T-helper 17 cell (primary cell): ENCODE results near the gene B4GALT5. TPM values are rescaled to one million over a fixed set of nuclear protein-coding genes. Genes with fewer than 3 reads are reported as not detected.
"Not testable (repeated sequence)": the region's sequence is repeated elsewhere in the genome, so short reads cannot be mapped to it uniquely, and the experiment has no call there.

Experiments
- ATAC-seq: fragments of 150-1000 bp; cut with Tn5 transposase; 2 replicates; pipeline ENCODE4 v1.10.0; 2021; ENCODE audit warnings: mild to moderate bottlenecking, moderate library complexity
- DNase-seq, 3 donors: peaks; one replicate each; pipeline versions ENCODE4 v3.0.0 to v3.0.0-alpha.2; 2020 to 2021
- H3K9me3 ChIP-seq: one replicate; pipeline ENCODE4 v1.7.0; 2013; ENCODE audit warnings: low read length, mild to moderate bottlenecking; ENCODE audit not compliant: control insufficient read depth, poor library complexity, severe bottlenecking
- H3K27ac Mint-ChIP-seq: one replicate; pipeline ENCODE4 v1.8.0; 2022; ENCODE audit warnings: mild to moderate bottlenecking, moderate library complexity, mixed read lengths
- H3K27me3 Mint-ChIP-seq: one replicate; pipeline ENCODE4 v1.8.0; 2022; ENCODE audit warnings: mixed read lengths
- H3K36me3 Mint-ChIP-seq: one replicate; pipeline ENCODE4 v1.8.0; 2022; ENCODE audit warnings: low read depth, mixed read lengths
- H3K4me1 Mint-ChIP-seq: one replicate; pipeline ENCODE4 v1.8.0; 2022; ENCODE audit warnings: mild to moderate bottlenecking, mixed read lengths
- H3K4me3 Mint-ChIP-seq: one replicate; pipeline ENCODE4 v1.8.0; 2022; ENCODE audit warnings: mild to moderate bottlenecking, moderate library complexity, mixed read lengths
- total RNA-seq, 4 donors: library from RNA in 2 of 4; stranded (reverse) in 2 of 4; gene quantifications; one replicate each; pipeline ENCODE4 v1.2.3 and lab custom pipeline; 2022 to 2026

B4GALT5 gene
- total RNA-seq, 2 donors from 2014 or later, result 17.3 to 19.0 TPM

DNA sequence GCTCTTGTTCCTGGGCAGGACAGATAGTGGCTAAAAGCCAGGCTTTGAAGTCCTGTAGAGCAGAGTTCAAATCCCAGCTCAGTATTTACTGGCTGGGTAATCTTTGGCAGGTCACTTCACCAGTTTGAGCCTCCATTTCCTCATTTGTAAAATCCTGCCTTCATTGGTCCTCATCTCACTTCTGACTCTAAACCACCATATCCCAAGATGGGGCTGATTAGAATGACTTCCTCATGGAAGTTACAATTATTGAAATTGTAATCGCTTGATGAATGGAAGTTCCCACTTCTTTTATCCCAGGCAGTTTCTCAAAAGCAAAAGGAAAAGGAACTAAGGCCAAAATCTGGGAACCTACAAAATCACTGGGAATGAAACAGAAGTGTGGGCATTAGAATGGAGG lies 35.9 kb upstream of the B4GALT5 start:
- no peak overlapping the region for H3K27ac Mint-ChIP-seq
- peaks cover 32% of the 10 kb centered on the region for H3K27me3 Mint-ChIP-seq
- DNase-seq (no peak), ATAC-seq (no peak)
- no peaks in the 10 kb centered on the region for H3K36me3 Mint-ChIP-seq
- no peaks in the 10 kb centered on the region for H3K9me3 ChIP-seq
- no peak overlapping the region for H3K4me3 Mint-ChIP-seq
- H3K4me1 Mint-ChIP-seq, result peaks cover 6% of the 10 kb centered on the region

DNA sequence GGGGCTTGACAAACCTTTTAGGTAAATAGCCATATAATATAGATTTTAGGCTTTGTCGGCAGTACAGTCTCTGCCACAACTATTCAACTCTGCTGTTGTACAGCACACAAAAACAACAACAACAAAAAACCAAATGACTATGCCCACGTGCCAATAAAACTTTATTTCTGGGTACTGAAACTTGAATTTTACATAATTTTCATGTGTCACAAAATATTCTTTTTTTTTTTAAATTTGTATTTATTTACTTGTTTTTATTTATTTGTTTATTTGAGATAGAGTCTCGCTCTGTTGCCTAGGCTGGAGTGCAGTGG lies 34.8 kb upstream of the B4GALT5 start:
- no peak for DNase-seq
- Mint-ChIP-seq H3K27ac (no peak overlapping the region), H3K4me1 (peaks cover 6% of the 10 kb centered on the region), H3K4me3 (no peak overlapping the region), H3K36me3 (no peaks in the 10 kb centered on the region), H3K27me3 (peaks cover 28% of the 10 kb centered on the region)
- H3K9me3 ChIP-seq, result no peaks in the 10 kb centered on the region
- no peak for ATAC-seq

DNA sequence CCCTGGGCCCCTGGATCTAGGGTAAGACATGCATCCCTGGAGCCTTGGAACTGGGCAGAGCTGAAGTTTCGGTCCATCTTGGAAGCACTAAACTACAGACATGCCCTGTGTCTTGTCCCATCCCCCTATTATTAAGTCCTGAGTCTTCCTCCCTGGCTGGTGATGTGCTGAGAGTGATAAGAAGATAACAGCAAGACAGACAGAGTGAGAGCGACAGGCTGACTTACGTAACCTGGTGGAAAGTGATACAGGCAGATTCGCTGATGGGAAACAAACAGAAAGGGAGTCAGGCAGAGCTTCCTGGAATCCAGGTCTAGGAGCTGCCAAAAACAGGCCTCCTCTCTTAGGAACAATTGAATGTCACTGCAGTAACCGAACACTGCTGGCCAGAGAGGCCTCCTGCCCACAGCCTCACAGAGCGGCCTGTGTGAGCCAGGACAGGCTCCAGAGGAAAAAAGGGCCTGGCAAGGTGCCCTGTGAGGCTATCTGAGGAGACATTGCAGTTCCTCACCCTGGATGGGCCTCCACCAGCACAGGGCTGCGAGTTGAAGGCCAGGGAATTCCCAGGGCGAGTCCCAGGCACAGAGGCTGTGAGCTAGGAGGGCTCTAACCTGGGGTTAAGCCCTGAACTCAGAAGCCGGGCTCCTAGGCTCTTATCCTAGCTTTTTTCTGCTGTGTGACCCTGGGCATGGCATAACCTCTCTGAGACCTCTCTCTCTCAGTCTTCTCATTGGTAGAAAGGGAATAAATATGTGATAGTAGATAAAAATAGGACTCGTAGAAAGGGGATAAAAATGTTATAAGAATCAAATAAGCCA lies 34.2 kb upstream of the B4GALT5 start:
- no peaks in the 10 kb centered on the region for H3K9me3 ChIP-seq
- Mint-ChIP-seq H3K27ac (no peak overlapping the region), H3K27me3 (peaks cover 24% of the 10 kb centered on the region), H3K36me3 (no peaks in the 10 kb centered on the region), H3K4me3 (no peak overlapping the region), H3K4me1 (peaks cover 6% of the 10 kb centered on the region)
- ATAC-seq (no peak), DNase-seq (no peak)

DNA sequence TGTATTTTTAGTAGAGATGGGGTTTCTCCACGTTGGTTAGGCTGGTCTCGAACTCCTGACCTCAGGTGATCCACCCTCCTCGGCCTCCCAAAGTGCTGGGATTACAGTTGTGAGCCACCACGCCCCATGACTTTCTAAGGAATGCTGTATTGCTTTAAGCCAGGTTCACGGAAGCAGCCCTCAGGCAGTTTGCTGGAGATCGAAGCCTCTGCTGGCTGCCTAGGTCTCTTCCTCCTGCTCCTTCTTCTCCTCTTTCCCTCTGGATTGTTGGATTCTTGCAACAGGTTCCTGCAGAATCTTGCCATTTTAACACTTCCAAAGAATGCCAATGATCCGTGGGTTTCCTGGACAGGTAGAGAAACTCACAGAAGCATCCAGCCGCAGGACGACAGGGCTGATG lies 29.3 kb upstream of the B4GALT5 start:
- no peak for DNase-seq
- no peak for ATAC-seq
- no peak overlapping the region for H3K27ac Mint-ChIP-seq
- no peaks in the 10 kb centered on the region for H3K9me3 ChIP-seq
- H3K27me3 Mint-ChIP-seq, result peaks cover 16% of the 10 kb centered on the region
- H3K4me1 Mint-ChIP-seq, result peaks cover 4% of the 10 kb centered on the region
- H3K36me3 Mint-ChIP-seq, result no peaks in the 10 kb centered on the region
- no peak overlapping the region for H3K4me3 Mint-ChIP-seq

DNA sequence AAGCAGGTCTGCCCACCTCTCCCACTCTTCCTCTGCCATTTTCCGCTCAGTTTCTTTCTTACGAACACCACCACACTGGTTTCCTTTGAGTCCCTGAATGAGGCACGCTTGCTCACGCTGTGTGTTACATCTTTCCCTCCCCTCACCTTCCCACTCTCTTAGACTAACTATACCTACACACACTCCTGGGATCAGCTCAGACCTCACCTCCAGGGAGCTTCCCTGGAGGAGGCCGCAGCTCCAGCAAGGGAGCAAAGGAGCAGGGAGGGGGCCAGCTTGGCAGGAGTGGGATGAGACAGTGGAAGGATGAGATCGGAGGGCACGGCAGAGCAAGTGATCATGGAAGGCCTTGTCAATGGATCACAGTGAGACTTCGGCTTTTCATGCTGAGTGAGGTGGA lies 28.3 kb upstream of the B4GALT5 start:
- Mint-ChIP-seq H3K36me3 (no peaks in the 10 kb centered on the region), H3K27me3 (peaks cover 18% of the 10 kb centered on the region), H3K4me3 (no peak overlapping the region), H3K4me1 (peaks cover 4% of the 10 kb centered on the region), H3K27ac (no peak overlapping the region)
- DNase-seq, result no peak
- H3K9me3 ChIP-seq, result no peaks in the 10 kb centered on the region
- ATAC-seq, result no peak

DNA sequence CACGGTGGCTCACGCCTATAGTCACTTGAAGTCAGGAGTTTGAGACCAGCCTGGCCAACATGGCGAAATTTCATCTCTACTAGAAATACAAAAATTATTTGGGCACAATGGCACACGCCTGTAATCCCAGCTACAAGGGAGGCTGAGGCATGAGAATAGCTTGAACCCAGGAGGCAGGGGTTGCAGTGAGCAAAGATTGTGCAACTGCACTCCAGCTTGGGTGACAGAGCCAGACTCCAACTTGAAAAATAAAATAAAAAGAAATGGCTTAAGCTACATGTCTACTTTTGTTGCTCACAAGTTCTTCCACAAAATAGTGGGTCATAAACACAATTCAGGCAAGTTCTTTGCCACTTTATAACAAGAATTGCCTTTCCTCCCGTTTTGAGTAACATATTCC lies 27.1 kb upstream of the B4GALT5 start:
- H3K9me3 ChIP-seq, result no peaks in the 10 kb centered on the region
- Mint-ChIP-seq H3K27ac (no peak overlapping the region), H3K4me3 (no peak overlapping the region), H3K4me1 (peaks cover 4% of the 10 kb centered on the region), H3K36me3 (no peaks in the 10 kb centered on the region), H3K27me3 (peaks cover 18% of the 10 kb centered on the region)
- DNase-seq (no peak), ATAC-seq (no peak)

DNA sequence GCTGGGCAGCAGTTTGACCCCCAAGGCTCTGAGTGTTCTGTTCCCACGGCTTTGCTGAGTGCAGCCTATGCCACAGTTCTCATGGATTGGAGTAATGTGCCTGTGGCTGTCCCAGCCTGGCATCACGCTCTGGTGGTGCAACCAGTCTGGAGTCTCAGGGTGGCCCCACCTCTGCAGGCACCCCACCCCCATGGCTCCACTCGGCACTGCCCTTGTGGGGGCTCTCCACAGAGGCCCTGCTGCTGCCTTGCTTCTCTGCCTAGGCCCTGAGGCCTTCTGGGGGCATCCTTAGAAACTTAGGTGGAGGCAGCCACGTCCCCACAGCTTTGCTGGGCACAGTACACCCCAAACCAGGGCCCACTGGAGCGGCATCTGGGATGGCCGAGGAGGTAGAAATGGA lies 25.4 kb upstream of the B4GALT5 start:
- no peaks in the 10 kb centered on the region for H3K9me3 ChIP-seq
- Mint-ChIP-seq H3K27me3 (peaks cover 13% of the 10 kb centered on the region), H3K36me3 (no peaks in the 10 kb centered on the region), H3K4me1 (peaks cover 4% of the 10 kb centered on the region), H3K4me3 (no peak overlapping the region), H3K27ac (no peak overlapping the region)
- no peak for ATAC-seq
- DNase-seq, result no peak

DNA sequence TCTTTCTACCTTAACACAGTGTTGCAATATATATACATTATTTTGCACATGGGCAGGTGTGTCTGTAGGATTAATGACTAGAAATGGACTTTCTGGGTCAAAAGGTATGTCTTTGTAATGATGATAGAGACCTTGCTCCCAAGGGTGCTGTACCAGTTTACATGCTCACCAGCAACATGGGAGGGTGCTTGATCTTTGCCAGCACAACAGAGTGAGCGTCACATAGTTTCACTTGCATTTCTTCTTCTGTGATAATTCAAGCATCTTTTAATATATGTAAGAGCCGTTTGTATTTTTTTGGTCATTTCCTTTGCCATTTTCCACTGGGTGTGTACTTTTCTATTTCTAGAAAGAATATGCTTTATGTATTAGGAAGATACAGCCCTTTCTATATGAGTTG lies 23.6 kb upstream of the B4GALT5 start:
- Mint-ChIP-seq H3K4me1 (peaks cover 4% of the 10 kb centered on the region), H3K36me3 (no peaks in the 10 kb centered on the region), H3K27ac (no peak overlapping the region), H3K4me3 (no peak overlapping the region), H3K27me3 (peaks cover 10% of the 10 kb centered on the region)
- no peak for DNase-seq
- no peak for ATAC-seq
- H3K9me3 ChIP-seq, result no peaks in the 10 kb centered on the region

DNA sequence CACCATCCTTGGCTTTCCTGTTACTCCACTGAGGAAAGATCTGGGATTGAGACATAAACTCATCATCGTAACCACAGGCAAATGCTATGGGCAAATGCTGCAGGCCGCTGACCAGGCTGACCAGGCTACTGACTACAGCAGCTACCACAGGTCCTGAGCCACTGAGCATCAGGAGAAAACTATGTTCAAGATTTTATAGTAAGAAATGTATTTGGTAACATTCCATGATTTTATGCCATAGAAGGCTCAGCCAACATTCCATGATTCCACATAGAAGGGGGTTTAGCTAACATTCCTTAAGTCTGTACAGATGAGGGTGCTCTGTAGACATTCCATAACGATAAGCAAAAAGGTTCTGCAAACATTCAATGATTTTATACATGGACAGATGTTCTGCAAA lies 16.1 kb upstream of the B4GALT5 start:
- ATAC-seq (no peak), DNase-seq (no peak)
- peaks cover 6% of the 10 kb centered on the region for H3K27me3 Mint-ChIP-seq

DNA sequence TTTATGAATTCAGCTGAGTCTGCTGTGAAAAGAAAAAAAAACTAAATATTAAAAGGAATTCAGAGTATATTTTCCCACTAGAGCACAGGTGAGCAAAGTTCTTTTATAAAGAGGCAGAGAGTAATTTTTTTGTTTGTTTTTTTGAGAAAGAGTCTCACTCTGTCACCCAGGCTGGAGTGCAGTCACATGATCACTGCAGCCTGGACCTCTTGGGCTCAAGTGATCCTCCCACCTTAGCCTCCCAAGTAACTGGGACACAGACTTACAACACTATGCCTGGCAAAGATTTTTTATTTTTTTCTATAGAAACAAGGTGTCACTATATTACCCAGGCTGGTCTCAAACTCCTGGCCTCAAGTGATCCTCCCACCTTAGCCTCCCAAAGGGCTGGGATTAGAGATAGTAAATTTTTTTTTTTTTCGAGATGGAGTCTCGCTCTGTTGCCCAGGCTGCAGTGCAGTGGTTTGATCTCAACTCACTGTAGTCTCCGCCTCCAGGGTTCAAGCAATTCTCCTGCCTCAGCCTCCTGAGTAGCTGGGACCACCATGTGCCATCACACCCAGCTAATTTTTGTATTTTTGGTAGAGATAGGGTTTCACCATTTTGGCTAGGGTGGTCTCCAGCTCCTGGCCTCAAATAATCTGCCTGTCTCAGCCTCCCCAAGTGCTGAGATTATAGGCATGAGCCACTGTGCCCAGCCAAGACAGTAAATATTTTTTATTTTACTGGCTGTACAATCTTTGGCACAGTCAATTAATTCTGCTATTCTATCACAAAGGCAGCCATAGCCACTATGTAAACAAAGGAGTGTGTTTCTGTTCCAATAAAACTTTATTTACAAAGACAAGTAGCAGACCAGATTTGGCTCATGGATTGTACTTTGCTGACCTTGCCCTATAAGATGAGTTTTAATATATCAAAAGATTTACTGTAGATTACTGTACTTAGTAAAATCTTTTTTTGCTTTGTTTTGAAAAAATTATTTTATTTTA lies 14.5 kb upstream of the B4GALT5 start:
- ATAC-seq, result no peak
- Mint-ChIP-seq H3K36me3 (peaks cover 2% of the 10 kb centered on the region), H3K4me1 (peaks cover 17% of the 10 kb centered on the region), H3K27ac (no peak overlapping the region), H3K27me3 (peaks cover 6% of the 10 kb centered on the region), H3K4me3 (no peak overlapping the region)
- no peak for DNase-seq
- no peaks in the 10 kb centered on the region for H3K9me3 ChIP-seq

More for the DNA sequence above, 16.1 kb upstream of the B4GALT5 start:
- Mint-ChIP-seq H3K4me1 (peaks cover 12% of the 10 kb centered on the region), H3K27ac (no peak overlapping the region), H3K4me3 (no peak overlapping the region), H3K36me3 (peaks cover 2% of the 10 kb centered on the region)
- H3K9me3 ChIP-seq, result no peaks in the 10 kb centered on the region

DNA sequence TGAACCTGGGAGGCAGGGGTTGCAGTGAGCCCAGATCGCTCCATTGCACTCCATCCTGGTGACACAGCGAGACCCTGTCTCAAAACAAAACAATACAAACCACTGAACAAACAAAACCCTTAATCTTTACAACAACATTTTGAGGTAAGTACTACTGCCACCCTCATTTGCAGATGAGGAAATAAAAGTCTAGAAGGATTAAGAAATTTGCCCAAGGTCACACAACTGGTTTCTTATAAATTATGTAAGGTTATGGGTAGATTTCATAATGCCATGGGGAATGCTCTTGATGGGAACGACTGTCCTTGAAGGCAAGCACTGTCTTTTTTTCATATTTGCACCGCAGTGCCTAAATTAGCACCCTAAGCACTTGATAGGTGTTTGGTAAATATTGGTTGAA lies 13.8 kb upstream of the B4GALT5 start:
- peaks cover 2% of the 10 kb centered on the region for H3K36me3 Mint-ChIP-seq
- no peak overlapping the region for H3K4me3 Mint-ChIP-seq
- H3K27ac Mint-ChIP-seq, result no peak overlapping the region
- no peak for DNase-seq
- peaks cover 6% of the 10 kb centered on the region for H3K27me3 Mint-ChIP-seq
- H3K4me1 Mint-ChIP-seq, result peaks cover 17% of the 10 kb centered on the region
- no peak for ATAC-seq
- no peaks in the 10 kb centered on the region for H3K9me3 ChIP-seq

DNA sequence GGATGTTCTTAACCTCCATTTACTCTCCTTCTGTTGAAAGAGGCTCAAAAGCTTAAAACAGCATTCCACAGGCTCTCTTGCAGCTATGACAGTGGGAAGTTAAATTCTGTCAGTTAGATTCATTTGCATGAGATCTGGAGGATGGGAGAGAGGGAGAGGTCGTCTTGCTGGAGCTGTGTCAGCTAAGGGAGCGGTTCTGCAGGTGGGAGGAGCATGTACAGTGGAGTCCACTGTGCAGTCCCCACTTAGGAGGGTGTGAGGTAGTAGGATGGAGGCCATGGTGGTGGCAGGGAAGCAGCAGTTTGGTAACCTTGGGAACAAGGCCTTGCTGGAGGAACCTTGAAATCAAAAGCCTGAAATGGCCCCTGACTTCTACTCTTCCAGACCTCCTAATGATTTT lies 12.0 kb upstream of the B4GALT5 start:
- ATAC-seq (no peak), DNase-seq (no peak)
- Mint-ChIP-seq H3K27ac (no peak overlapping the region), H3K4me3 (no peak overlapping the region), H3K36me3 (peaks cover 2% of the 10 kb centered on the region), H3K27me3 (peaks cover 6% of the 10 kb centered on the region), H3K4me1 (peaks cover 17% of the 10 kb centered on the region)
- no peaks in the 10 kb centered on the region for H3K9me3 ChIP-seq

DNA sequence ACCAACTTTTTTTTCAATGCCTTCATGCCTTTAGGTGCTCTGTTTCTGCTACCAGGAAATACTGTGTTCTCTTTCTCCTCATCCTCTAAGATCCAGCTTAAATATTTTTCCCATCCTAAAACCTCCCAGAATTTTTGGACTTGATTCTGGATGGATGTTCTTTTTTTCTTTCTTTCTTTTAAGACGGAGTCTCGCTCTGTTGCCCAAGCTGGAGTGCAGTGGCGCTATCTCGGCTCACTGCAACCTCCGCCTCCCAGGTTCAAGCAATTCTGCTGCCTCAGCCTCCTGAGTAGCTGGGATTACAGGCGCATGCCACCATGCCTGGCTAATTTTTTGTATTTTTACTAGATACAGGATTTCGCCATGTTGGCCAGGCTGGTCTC lies 11.5 kb upstream of the B4GALT5 start:
- peak overlapping the region; percentile 57 for H3K4me3 Mint-ChIP-seq

More for the DNA sequence above, 11.5 kb upstream of the B4GALT5 start:
- H3K9me3 ChIP-seq, H3K36me3 Mint-ChIP-seq, DNase-seq, H3K27me3 Mint-ChIP-seq, ATAC-seq: not testable (repeated sequence)
- H3K27ac Mint-ChIP-seq, result peak overlapping the region; percentile 16
- peaks cover 17% of the 10 kb centered on the region for H3K4me1 Mint-ChIP-seq
